ENCODE results near the gene GGT6. TPM values are rescaled to one million over a fixed set of nuclear protein-coding genes. Genes with fewer than 3 reads are reported as not detected.

Gene GGT6
- total RNA-seq, 1 donor from 2014 or later = not detected

- Histone ChIP-seq H3K27me3 (ENCODE audit: insufficient read depth, low read length) (no peaks in the 10 kb centered on the region), H4K20me1 (ENCODE audit: insufficient read depth, low read length) (peaks cover 18% of the 10 kb centered on the region), H3K9ac (ENCODE audit: low read length) (no peak overlapping the region), H3K4me3 (ENCODE audit: insufficient read depth, low read depth, low read length) (no peak overlapping the region), H3K27ac (ENCODE audit: low read depth, low read length) (no peak overlapping the region), H3K9me3 (ENCODE audit: insufficient read depth, low read depth, low read length) (no peaks in the 10 kb centered on the region), H3K79me2 (ENCODE audit: insufficient read depth, low read length) (no peaks in the 10 kb centered on the region), H3K36me3 (ENCODE audit: insufficient read depth, low read length) (no peaks in the 10 kb centered on the region), H2AFZ (ENCODE audit: low read depth, low read length) (no peak overlapping the region), H3K4me2 (ENCODE audit: low read length) (no peak overlapping the region), H3K4me1 (ENCODE audit: insufficient read depth, low read length) (peaks cover 3% of the 10 kb centered on the region)
- FAIRE-seq (no peak), DNase-seq (ENCODE audit: low read depth) (no peak)
- no peak overlapping the region for H3K27ac Mint-ChIP-seq (ENCODE audit: unreplicated experiment)
- peaks cover 2% of the 10 kb centered on the region for H3K4me1 Mint-ChIP-seq (ENCODE audit: low read depth, unreplicated experiment)
- no peaks in the 10 kb centered on the region for H3K27me3 Mint-ChIP-seq (ENCODE audit: low read depth, unreplicated experiment)
- H3K36me3 Mint-ChIP-seq (ENCODE audit: low read depth, unreplicated experiment) = no peaks in the 10 kb centered on the region
- H3K9me3 Mint-ChIP-seq (ENCODE audit: unreplicated experiment) = no peaks in the 10 kb centered on the region
- no peak overlapping the region for H3K4me3 Mint-ChIP-seq (ENCODE audit: unreplicated experiment)
- no peak for TF ChIP-seq EZH2 (IDR thresholded peaks at IDR 0.05; ENCODE audit: insufficient read depth, low read length)
- no peak for TF ChIP-seq CTCF (IDR thresholded peaks at IDR 0.05; ENCODE audit: insufficient read depth, low read depth, low read length)
Observed at GRCh38 chr17:4539576-4540223, 20.7 kb downstream of the GGT6 start.

DNA sequence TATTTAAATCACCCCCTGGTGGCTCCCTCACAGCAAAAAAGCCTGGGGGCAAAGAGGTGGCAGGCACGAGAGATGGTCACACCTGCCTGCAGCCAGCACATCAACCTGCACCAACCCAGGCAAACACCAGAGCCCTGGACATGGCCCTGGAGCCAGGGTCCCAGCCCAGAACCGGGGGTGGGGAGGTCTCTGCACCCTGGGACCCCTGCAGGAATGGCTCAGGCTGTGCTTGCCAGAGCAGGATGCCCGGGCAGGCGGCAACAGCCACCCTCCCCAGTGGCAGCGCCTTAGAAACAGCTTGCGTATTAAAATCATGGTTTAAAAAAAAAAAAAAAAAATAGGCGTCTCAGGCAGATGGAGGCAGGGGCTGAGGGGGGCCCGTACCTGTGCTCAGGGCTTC, 21.4 kb downstream of the GGT6 start:
- Mint-ChIP-seq H3K27me3 (ENCODE audit: low read depth, unreplicated experiment) (no peaks in the 10 kb centered on the region), H3K9me3 (ENCODE audit: unreplicated experiment) (no peaks in the 10 kb centered on the region), H3K4me1 (ENCODE audit: low read depth, unreplicated experiment) (peaks cover 2% of the 10 kb centered on the region), H3K27ac (ENCODE audit: unreplicated experiment) (no peak overlapping the region), H3K36me3 (ENCODE audit: low read depth, unreplicated experiment) (no peaks in the 10 kb centered on the region), H3K4me3 (ENCODE audit: unreplicated experiment) (no peak overlapping the region)
- H3K4me3 ChIP-seq (ENCODE audit: insufficient read depth, low read depth, low read length) = no peak overlapping the region
- DNase-seq (ENCODE audit: low read depth) = no peak
- H3K9me3 ChIP-seq (ENCODE audit: insufficient read depth, low read depth, low read length) = no peaks in the 10 kb centered on the region
- H3K27me3 ChIP-seq (ENCODE audit: insufficient read depth, low read length) = no peaks in the 10 kb centered on the region
- no peaks in the 10 kb centered on the region for H3K79me2 ChIP-seq (ENCODE audit: insufficient read depth, low read length)
- H2AFZ ChIP-seq (ENCODE audit: low read depth, low read length) = no peak overlapping the region
- peaks cover 3% of the 10 kb centered on the region for H3K4me1 ChIP-seq (ENCODE audit: insufficient read depth, low read length)
- peaks cover 18% of the 10 kb centered on the region for H4K20me1 ChIP-seq (ENCODE audit: insufficient read depth, low read length)
- no peak for TF ChIP-seq EZH2 (IDR thresholded peaks at IDR 0.05; ENCODE audit: insufficient read depth, low read length)
- no peak for TF ChIP-seq CTCF (IDR thresholded peaks at IDR 0.05; ENCODE audit: insufficient read depth, low read depth, low read length)
- FAIRE-seq = no peak
- no peak overlapping the region for H3K9ac ChIP-seq (ENCODE audit: low read length)
- H3K4me2 ChIP-seq (ENCODE audit: low read length) = no peak overlapping the region
- no peak overlapping the region for H3K27ac ChIP-seq (ENCODE audit: low read depth, low read length)
- no peaks in the 10 kb centered on the region for H3K36me3 ChIP-seq (ENCODE audit: insufficient read depth, low read length)

- no peak overlapping the region for H3K4me2 ChIP-seq (ENCODE audit: low read length)
- DNase-seq (ENCODE audit: low read depth) (no peak), FAIRE-seq (no peak)
- H3K36me3 Mint-ChIP-seq (ENCODE audit: low read depth, unreplicated experiment) = no peaks in the 10 kb centered on the region
- no peaks in the 10 kb centered on the region for H3K9me3 Mint-ChIP-seq (ENCODE audit: unreplicated experiment)
- TF ChIP-seq CTCF (IDR thresholded peaks at IDR 0.05; ENCODE audit: insufficient read depth, low read depth, low read length) (no peak), EZH2 (IDR thresholded peaks at IDR 0.05; ENCODE audit: insufficient read depth, low read length) (no peak)
- peaks cover 3% of the 10 kb centered on the region for H3K4me1 ChIP-seq (ENCODE audit: insufficient read depth, low read length)
- no peaks in the 10 kb centered on the region for H3K9me3 ChIP-seq (ENCODE audit: insufficient read depth, low read depth, low read length)
- peaks cover 18% of the 10 kb centered on the region for H4K20me1 ChIP-seq (ENCODE audit: insufficient read depth, low read length)
- no peak overlapping the region for H3K27ac Mint-ChIP-seq (ENCODE audit: unreplicated experiment)
- H3K27ac ChIP-seq (ENCODE audit: low read depth, low read length) = no peak overlapping the region
- no peak overlapping the region for H3K4me3 Mint-ChIP-seq (ENCODE audit: unreplicated experiment)
- no peaks in the 10 kb centered on the region for H3K79me2 ChIP-seq (ENCODE audit: insufficient read depth, low read length)
- H3K36me3 ChIP-seq (ENCODE audit: insufficient read depth, low read length) = no peaks in the 10 kb centered on the region
- H3K4me1 Mint-ChIP-seq (ENCODE audit: low read depth, unreplicated experiment) = peaks cover 2% of the 10 kb centered on the region
- no peaks in the 10 kb centered on the region for H3K27me3 ChIP-seq (ENCODE audit: insufficient read depth, low read length)
- peaks cover 3% of the 10 kb centered on the region for H3K27me3 Mint-ChIP-seq (ENCODE audit: low read depth, unreplicated experiment)
- H3K4me3 ChIP-seq (ENCODE audit: insufficient read depth, low read depth, low read length) = no peak overlapping the region
- no peak overlapping the region for H3K9ac ChIP-seq (ENCODE audit: low read length)
- H2AFZ ChIP-seq (ENCODE audit: low read depth, low read length) = no peak overlapping the region
Observed at GRCh38 chr17:4538236-4539002, 22.0 kb downstream of the GGT6 start.

All from astrocyte (in vitro differentiated cells and primary cell).